Chondrocyte (in vitro differentiated cells): Measurements from ENCODE around the gene SLC30A4. TPM values are rescaled to one million over a fixed set of nuclear protein-coding genes. Genes with fewer than 3 reads are reported as not detected.
"Not testable (repeated sequence)": the region's sequence is repeated elsewhere in the genome, so short reads cannot be mapped to it uniquely, and the experiment has no call there.

Experiments used
- DNase-seq: peaks from one replicate; pipeline ENCODE4 v3.0.0; 2021; ENCODE audit warnings: mixed read lengths, low spot score
- H3K27ac Mint-ChIP-seq: one replicate; pipeline ENCODE4 v1.8.0; 2021; ENCODE audit warnings: mild to moderate bottlenecking, moderate library complexity, mixed read lengths; ENCODE audit not compliant: unreplicated experiment
- H3K27me3 Mint-ChIP-seq: 2 replicates; pipeline ENCODE4 v1.8.0; 2021; ENCODE audit warnings: low read depth, mixed read lengths
- H3K36me3 Mint-ChIP-seq: 2 replicates; pipeline ENCODE4 v1.8.0; 2021; ENCODE audit warnings: low read depth, mixed read lengths
- H3K4me1 Mint-ChIP-seq: 2 replicates; pipeline ENCODE4 v1.8.0; 2021; ENCODE audit warnings: low read depth, mild to moderate bottlenecking, mixed read lengths
- H3K4me3 Mint-ChIP-seq: one replicate; pipeline ENCODE4 v1.8.0; 2021; ENCODE audit warnings: mild to moderate bottlenecking, moderate library complexity, mixed read lengths; ENCODE audit not compliant: unreplicated experiment
- H3K9me3 Mint-ChIP-seq: 2 replicates; pipeline ENCODE4 v1.8.0; 2021; ENCODE audit warnings: low read depth, mixed read lengths
- total RNA-seq: library from RNA; stranded (reverse); gene quantifications from 3 replicates; pipeline ENCODE4 v1.2.1, GENCODE V29; 2021
- TF ChIP-seq, protein P1 (sequence below): fragments of 200-600 bp; sonication (generic); IDR thresholded peaks from 2 replicates; pipeline ENCODE4 v1.5.0; 2021; ENCODE audit warnings: antibody characterized with exemption, mild to moderate bottlenecking, moderate library complexity

SLC30A4 gene
- total RNA-seq, 1 donor from 2014 or later: 17.1 TPM

DNA sequence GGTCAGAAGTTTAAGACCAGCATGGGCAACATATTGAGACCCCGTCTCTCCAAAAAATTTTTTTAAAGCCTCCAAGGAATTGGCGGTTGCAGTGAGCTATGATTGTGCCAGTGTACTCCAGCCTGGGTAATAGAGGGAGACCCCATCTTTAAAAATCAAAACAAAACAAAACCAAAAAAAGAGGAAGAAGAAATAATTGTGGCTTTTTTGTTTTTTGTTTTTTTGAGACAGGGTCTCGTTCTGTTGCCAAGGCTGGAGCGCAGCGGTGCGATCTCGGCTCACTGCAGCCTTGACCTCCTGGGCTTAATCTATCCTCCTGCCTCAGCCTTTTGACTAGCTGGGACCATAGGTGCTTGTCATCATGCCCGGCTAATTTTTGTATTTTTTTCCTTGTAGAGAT lies 4.5 kb upstream of the SLC30A4 start:
- Mint-ChIP-seq H3K4me3 (no peak overlapping the region), H3K27me3 (peaks cover 1% of the 10 kb centered on the region), H3K4me1 (peaks cover 12% of the 10 kb centered on the region), H3K36me3 (no peaks in the 10 kb centered on the region), H3K9me3 (no peaks in the 10 kb centered on the region), H3K27ac (no peak overlapping the region)
- no peak for DNase-seq
- TF ChIP-seq, protein P1, sequence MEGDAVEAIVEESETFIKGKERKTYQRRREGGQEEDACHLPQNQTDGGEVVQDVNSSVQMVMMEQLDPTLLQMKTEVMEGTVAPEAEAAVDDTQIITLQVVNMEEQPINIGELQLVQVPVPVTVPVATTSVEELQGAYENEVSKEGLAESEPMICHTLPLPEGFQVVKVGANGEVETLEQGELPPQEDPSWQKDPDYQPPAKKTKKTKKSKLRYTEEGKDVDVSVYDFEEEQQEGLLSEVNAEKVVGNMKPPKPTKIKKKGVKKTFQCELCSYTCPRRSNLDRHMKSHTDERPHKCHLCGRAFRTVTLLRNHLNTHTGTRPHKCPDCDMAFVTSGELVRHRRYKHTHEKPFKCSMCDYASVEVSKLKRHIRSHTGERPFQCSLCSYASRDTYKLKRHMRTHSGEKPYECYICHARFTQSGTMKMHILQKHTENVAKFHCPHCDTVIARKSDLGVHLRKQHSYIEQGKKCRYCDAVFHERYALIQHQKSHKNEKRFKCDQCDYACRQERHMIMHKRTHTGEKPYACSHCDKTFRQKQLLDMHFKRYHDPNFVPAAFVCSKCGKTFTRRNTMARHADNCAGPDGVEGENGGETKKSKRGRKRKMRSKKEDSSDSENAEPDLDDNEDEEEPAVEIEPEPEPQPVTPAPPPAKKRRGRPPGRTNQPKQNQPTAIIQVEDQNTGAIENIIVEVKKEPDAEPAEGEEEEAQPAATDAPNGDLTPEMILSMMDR: no peak

DNA sequence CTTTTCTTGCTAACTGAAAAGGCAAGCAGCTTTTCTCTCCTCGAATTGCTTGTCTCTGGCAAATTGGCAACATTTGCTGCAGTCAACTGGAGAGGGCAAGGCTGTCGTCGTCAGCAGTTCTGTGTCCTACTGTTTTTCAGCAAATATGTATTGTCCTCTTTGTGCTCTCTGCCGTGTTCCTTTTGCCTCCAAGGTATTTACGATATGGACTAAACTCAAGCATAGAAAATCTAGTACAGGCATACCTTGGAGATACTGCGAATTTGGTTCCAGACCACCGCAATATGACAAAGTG lies 558 bp upstream of the SLC30A4 start:
- Mint-ChIP-seq H3K36me3 (peaks cover 5% of the 10 kb centered on the region), H3K27ac (peak overlapping the region; percentile 81), H3K4me3 (peak overlapping the region; percentile 86), H3K9me3 (no peaks in the 10 kb centered on the region), H3K4me1 (peaks cover 34% of the 10 kb centered on the region), H3K27me3 (peaks cover 1% of the 10 kb centered on the region)
- TF ChIP-seq, protein P1: no peak
- DNase-seq: no peak

DNA sequence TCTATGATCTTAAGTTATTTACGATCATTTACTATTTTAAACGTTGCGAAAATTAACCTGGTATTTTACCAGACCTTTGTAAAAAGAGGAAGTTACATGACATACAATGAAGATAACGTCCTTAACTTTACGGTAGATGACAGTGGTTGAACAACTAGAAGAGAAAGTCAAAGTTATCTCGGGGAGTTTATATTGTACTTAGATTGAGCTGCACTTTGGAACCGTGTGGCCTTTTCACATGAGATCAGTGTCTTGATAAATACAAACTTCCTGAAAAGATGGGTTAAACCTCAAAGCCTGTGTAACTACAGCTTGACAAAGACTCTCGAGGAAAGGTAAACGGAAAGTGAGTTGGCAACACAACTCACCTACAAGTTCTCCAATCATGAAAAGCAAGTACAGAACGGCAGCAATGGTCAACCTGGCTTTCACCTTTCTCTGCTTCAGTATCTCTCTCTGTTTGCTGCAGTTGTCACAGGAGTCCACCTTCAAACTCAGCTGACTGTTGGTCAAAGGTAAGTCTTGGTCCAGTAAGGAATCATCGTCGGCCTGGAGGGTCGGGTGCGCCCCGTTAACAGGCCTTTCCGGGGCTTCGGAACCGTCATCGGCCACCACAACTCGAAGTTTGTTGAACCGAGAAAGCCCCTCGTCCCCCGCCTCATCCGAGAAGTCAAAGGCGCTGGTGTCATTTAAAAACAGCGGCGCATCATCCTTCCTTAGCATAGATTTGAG lies 793 bp downstream of the SLC30A4 start:
- TF ChIP-seq, protein P1: no peak
- peaks cover 9% of the 10 kb centered on the region for H3K36me3 Mint-ChIP-seq
- no peaks in the 10 kb centered on the region for H3K9me3 Mint-ChIP-seq
- H3K27ac Mint-ChIP-seq: peak overlapping the region; percentile 45
- DNase-seq: no peak
- H3K27me3 Mint-ChIP-seq: peaks cover 1% of the 10 kb centered on the region
- H3K4me1 Mint-ChIP-seq: peaks cover 34% of the 10 kb centered on the region
- H3K4me3 Mint-ChIP-seq: peak overlapping the region; percentile 87

DNA sequence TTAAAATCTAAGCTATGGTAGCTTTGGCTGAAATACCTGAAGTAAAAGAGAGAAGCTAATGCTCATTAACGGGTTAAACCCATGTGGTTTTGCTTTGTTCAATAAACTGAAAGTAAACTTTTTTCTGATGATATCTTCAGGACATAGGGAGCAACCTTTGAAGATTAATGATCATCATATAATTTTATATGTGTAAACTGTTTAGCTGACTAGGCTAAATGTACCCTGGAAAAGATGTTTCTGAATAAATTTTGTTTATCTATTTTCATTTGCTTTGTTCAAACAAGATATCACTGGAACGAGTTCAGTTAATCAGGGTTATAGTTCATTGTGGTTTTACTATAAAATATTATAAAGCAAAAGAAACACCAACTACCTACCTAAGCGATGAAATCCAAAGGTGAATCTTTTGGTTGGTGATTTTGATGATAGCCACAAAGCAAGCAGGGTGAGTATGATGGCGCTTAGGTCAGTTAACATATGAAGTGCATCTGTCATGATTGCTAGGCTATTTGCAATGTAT lies 11.7 kb downstream of the SLC30A4 start:
- no peaks in the 10 kb centered on the region for H3K27me3 Mint-ChIP-seq
- peaks cover 15% of the 10 kb centered on the region for H3K36me3 Mint-ChIP-seq
- TF ChIP-seq, protein P1: no peak
- no peaks in the 10 kb centered on the region for H3K4me1 Mint-ChIP-seq
- H3K27ac Mint-ChIP-seq: no peak overlapping the region
- no peak for DNase-seq
- no peaks in the 10 kb centered on the region for H3K9me3 Mint-ChIP-seq
- no peak overlapping the region for H3K4me3 Mint-ChIP-seq

DNA sequence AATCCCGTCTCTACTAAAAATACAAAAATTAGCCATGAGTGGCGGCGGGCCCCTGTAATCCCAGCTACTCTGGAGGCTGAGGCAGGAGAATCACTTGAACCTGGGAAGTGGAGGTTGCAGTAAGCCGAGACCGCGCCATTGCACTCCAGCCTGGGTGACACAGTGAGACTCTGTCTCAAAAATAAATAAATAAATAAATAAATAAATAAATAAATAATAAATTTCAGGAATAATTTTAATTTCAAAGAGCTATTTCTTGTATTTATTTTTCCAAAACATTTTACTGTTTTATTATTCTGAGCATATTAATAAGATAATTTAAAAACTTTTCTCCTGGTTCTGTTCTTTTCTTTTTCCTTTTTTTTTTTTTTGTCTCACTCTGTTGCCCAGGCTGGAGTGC lies 15.4 kb downstream of the SLC30A4 start:
- not testable (repeated sequence) for H3K4me1 Mint-ChIP-seq, H3K9me3 Mint-ChIP-seq, H3K27me3 Mint-ChIP-seq, DNase-seq, H3K4me3 Mint-ChIP-seq, H3K27ac Mint-ChIP-seq
- peaks cover 18% of the 10 kb centered on the region for H3K36me3 Mint-ChIP-seq

DNA sequence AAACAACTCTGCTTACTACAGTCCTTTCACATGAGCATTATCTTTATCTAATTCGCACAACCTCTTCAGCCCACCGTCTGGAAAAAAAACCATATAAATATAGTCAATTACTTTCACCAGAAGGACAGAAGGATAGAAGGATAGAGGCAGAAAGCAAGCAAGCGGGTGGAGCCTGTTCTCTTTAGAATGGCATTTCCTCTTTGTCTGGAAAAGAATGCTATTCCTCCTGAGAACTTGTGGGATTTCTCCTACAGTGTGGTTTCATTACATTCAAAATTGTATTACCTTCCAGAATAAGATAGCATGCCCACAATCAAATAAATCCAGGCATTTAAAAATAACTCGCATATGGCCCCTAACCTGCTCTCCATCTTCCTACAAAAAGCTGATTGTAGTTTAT lies 23.1 kb downstream of the SLC30A4 start:
- Mint-ChIP-seq H3K36me3 (peaks cover 2% of the 10 kb centered on the region), H3K27ac (peak overlapping the region; percentile 78), H3K9me3 (peaks cover 3% of the 10 kb centered on the region), H3K4me3 (no peak overlapping the region), H3K4me1 (peaks cover 22% of the 10 kb centered on the region), H3K27me3 (no peaks in the 10 kb centered on the region)
- DNase-seq: no peak
- TF ChIP-seq, protein P1: no peak
